OCI-LY7 (cell line): ENCODE results near the gene NEDD4. TPM values are rescaled to one million over a fixed set of nuclear protein-coding genes. Genes with fewer than 3 reads are reported as not detected.

ENCODE experiments used
- BruUV-seq: library from RNA; stranded (reverse); fragments of 400-500 nt; replicated peaks from 2 replicates; lab custom pipeline; 2021; lab: Mats Ljungman, UMichigan
- CTCF ChIA-PET: fragments of 300-600 bp; sonication (Branson Sonifier 250); formaldehyde crosslinking; loops from one replicate; lab custom pipeline; 2022; ENCODE audit warnings: antibody characterized with exemption; ENCODE audit not compliant: unreplicated experiment; lab: Charles Lee
- POLR2A ChIA-PET: fragments of 300-600 bp; sonication (Branson Sonifier 250); formaldehyde crosslinking; loops from one replicate; lab custom pipeline; 2022; ENCODE audit warnings: antibody characterized with exemption; lab: Charles Lee
- DNase-seq: peaks from one replicate; pipeline ENCODE4 v3.0.0-alpha.2; 2015; ENCODE audit warnings: low spot score
- H2AFZ ChIP-seq: fragments of 200-600 bp; sonication (generic), shearing (Covaris generic); 2 replicates; pipeline ENCODE4 v1.6.1; 2014; ENCODE audit warnings: mild to moderate bottlenecking, antibody characterized with exemption, low read length, moderate library complexity
- H3K27ac ChIP-seq: fragments of 200-600 bp; sonication (generic); 2 replicates; pipeline ENCODE4 v1.5.1; 2014; ENCODE audit warnings: mixed run types, low read depth, mild to moderate bottlenecking, moderate library complexity, low read length, inconsistent platforms; ENCODE audit not compliant: poor library complexity, severe bottlenecking
- H3K36me3 ChIP-seq: fragments of 200-600 bp; sonication (generic); 2 replicates; pipeline ENCODE4 v1.6.1; 2014; ENCODE audit warnings: mild to moderate bottlenecking, antibody characterized with exemption, low read length, moderate library complexity, mixed read lengths; ENCODE audit not compliant: insufficient read depth
- H3K4me1 ChIP-seq: fragments of 200-600 bp; sonication (generic); 2 replicates; pipeline ENCODE4 v1.5.1; 2014; ENCODE audit warnings: mild to moderate bottlenecking, low read length; ENCODE audit not compliant: insufficient read depth, poor library complexity, severe bottlenecking
- H3K4me2 ChIP-seq: fragments of 200-600 bp; sonication (generic); 2 replicates; pipeline ENCODE4 v1.6.1; 2014; ENCODE audit warnings: mild to moderate bottlenecking, low read length
- H3K4me3 ChIP-seq: fragments of 200-600 bp; sonication (generic); 2 replicates; pipeline ENCODE4 v1.5.1; 2014; ENCODE audit warnings: mild to moderate bottlenecking, low read depth, low read length; ENCODE audit not compliant: poor library complexity, severe bottlenecking
- H3K79me2 ChIP-seq: fragments of 200-600 bp; sonication (generic); 2 replicates; pipeline ENCODE4 v1.6.1; 2016; ENCODE audit warnings: low read depth, mild to moderate bottlenecking, low read length, moderate library complexity, mixed read lengths; ENCODE audit not compliant: insufficient read depth
- H3K9me2 ChIP-seq: fragments of 200-600 bp; sonication (generic); 2 replicates; pipeline ENCODE4 v1.6.1; 2016; ENCODE audit warnings: mild to moderate bottlenecking, low read length, mixed read lengths; ENCODE audit not compliant: insufficient read depth
- H3K9me3 ChIP-seq: fragments of 200-600 bp; sonication (generic); 2 replicates; pipeline ENCODE4 v1.6.1; 2014; ENCODE audit warnings: mild to moderate bottlenecking, mixed run types, low read length, mixed read lengths
- H4K20me1 ChIP-seq: fragments of 200-600 bp; sonication (generic); 2 replicates; pipeline ENCODE4 v1.6.1; 2014; ENCODE audit warnings: mild to moderate bottlenecking, antibody characterized with exemption, low read length, moderate library complexity, mixed read lengths; ENCODE audit not compliant: insufficient read depth
- CTCF ChIP-seq: fragments of 200-600 bp; sonication (generic); conservative IDR thresholded peaks from 2 replicates; pipeline ENCODE4 v1.5.1; 2014; ENCODE audit warnings: mild to moderate bottlenecking, antibody characterized with exemption, low read length, moderate library complexity, mixed read lengths
- EZH2phosphoT487 ChIP-seq: fragments of 200-600 bp; sonication (generic); IDR thresholded peaks from 2 replicates; pipeline ENCODE4 v1.6.1; 2018; ENCODE audit warnings: low read depth, borderline replicate concordance, mild to moderate bottlenecking, mixed run types, antibody characterized with exemption, low read length, moderate library complexity, mixed read lengths
- intact Hi-C: fragments of 100-400 bp; cut with micrococcal nuclease; formaldehyde crosslinking; loops from one replicate; pipeline ENCODE4 v1.10.0; 2022; ENCODE audit not compliant: unreplicated experiment
- total RNA-seq, 2 experiments: library from RNA; depleted of rRNA in 1 of 2; stranded (reverse); fragments of >200 nt in 1 of 2; shearing (Covaris generic) in 1 of 2; gene quantifications; 2 replicates each; pipeline ENCODE4 v1.2.3, GENCODE V29; 2014 to 2022

Gene NEDD4
- total RNA-seq, 2 experiments from 2014 or later, result 4.8 to 12.7 TPM

- H3K4me1 ChIP-seq, result no peaks in the 10 kb centered on the region
- ChIA-PET POLR2A (interaction anchor here (0.6 kb wide), 1 partner anchor 429 kb away, joined by 5 read pairs; no protein-coding TSS in a partner anchor), CTCF (no interaction called here)
- H3K79me2 ChIP-seq, result no peaks in the 10 kb centered on the region
- H4K20me1 ChIP-seq, result no peaks in the 10 kb centered on the region
- H3K27ac ChIP-seq, result no peak overlapping the region
- H2AFZ ChIP-seq, result no peak overlapping the region
- no peak for DNase-seq
- no peak overlapping the region for H3K4me3 ChIP-seq
- H3K4me2 ChIP-seq, result no peak overlapping the region
- no TSS peak for BruUV-seq
- no peaks in the 10 kb centered on the region for H3K36me3 ChIP-seq
- H3K9me3 ChIP-seq, result no peaks in the 10 kb centered on the region
- TF ChIP-seq EZH2phosphoT487, result no peak
- TF ChIP-seq CTCF, result no peak
- no peaks in the 10 kb centered on the region for H3K9me2 ChIP-seq
- intact Hi-C loops, result no loop called here
These were observed 26.5 kb upstream of the NEDD4 start for GRCh38 chr15:56019819-56020486.

- ChIA-PET POLR2A (interaction anchor here (0.6 kb wide), 1 partner anchor 430 kb away, joined by 5 read pairs; no protein-coding TSS in a partner anchor), CTCF (no interaction called here)
- no peak for DNase-seq
- Histone ChIP-seq H3K9me2 (no peaks in the 10 kb centered on the region), H3K9me3 (no peaks in the 10 kb centered on the region), H3K36me3 (no peaks in the 10 kb centered on the region), H3K4me2 (no peak overlapping the region), H4K20me1 (no peaks in the 10 kb centered on the region), H3K79me2 (no peaks in the 10 kb centered on the region), H3K27ac (no peak overlapping the region), H3K4me3 (no peak overlapping the region), H2AFZ (no peak overlapping the region), H3K4me1 (no peaks in the 10 kb centered on the region)
- no TSS peak for BruUV-seq
- TF ChIP-seq EZH2phosphoT487 (no peak), CTCF (no peak)
- intact Hi-C loops, result no loop called here
These were observed 25.8 kb upstream of the NEDD4 start for GRCh38 chr15:56019060-56019793.

GRCh38 chr15:56017920-56018319 lies 24.5 kb upstream of the NEDD4 start:
- Histone ChIP-seq H3K36me3 (no peaks in the 10 kb centered on the region), H3K9me3 (no peaks in the 10 kb centered on the region), H3K9me2 (no peaks in the 10 kb centered on the region), H3K4me3 (no peak overlapping the region), H2AFZ (no peak overlapping the region), H3K4me2 (no peak overlapping the region), H3K27ac (no peak overlapping the region), H4K20me1 (no peaks in the 10 kb centered on the region), H3K79me2 (no peaks in the 10 kb centered on the region), H3K4me1 (no peaks in the 10 kb centered on the region)
- TF ChIP-seq CTCF (no peak), EZH2phosphoT487 (no peak)
- CTCF ChIA-PET, result no interaction called here
- no peak for DNase-seq
- no TSS peak for BruUV-seq
- intact Hi-C loops, result no loop called here
- POLR2A ChIA-PET, result no interaction called here
